HEK293T (cell line): Measurements from ENCODE around the gene SPTBN5.

ENCODE experiments used
- CTCF ChIA-PET: fragments of 350-600 bp; formaldehyde crosslinking; extraction: SDS; loops from one replicate; lab custom pipeline; 2021; ENCODE audit warnings: antibody characterized with exemption, inconsistent platforms; lab: Yijun Ruan, JAX
- POLR2A ChIA-PET: fragments of 350-600 bp; formaldehyde crosslinking; extraction: SDS; loops from one replicate; lab custom pipeline; 2020; ENCODE audit warnings: antibody characterized with exemption, inconsistent platforms; lab: Yijun Ruan, JAX
- DNase-seq: peaks from one replicate; pipeline ENCODE4 v3.0.0; 2012; ENCODE audit warnings: mixed read lengths; ENCODE audit errors: extremely low spot score
- ARNT ChIP-seq: fragments of 450-650 bp; IDR thresholded peaks from 2 replicates; pipeline ENCODE4 v1.6.1; 2017; ENCODE audit warnings: mild to moderate bottlenecking
- BHLHE40 ChIP-seq: fragments of 450-650 bp; IDR thresholded peaks from 2 replicates; pipeline ENCODE4 v1.6.1; 2016; ENCODE audit warnings: mild to moderate bottlenecking, moderate library complexity, borderline replicate concordance
- CTBP1 ChIP-seq: fragments of 450-650 bp; IDR thresholded peaks from 2 replicates; pipeline ENCODE4 v1.6.1; 2016; ENCODE audit warnings: borderline replicate concordance
- ELF4 ChIP-seq: fragments of 450-650 bp; IDR thresholded peaks from 2 replicates; pipeline ENCODE4 v1.6.1; 2017; ENCODE audit warnings: antibody characterized with exemption
- FOXA1 ChIP-seq: fragments of 450-650 bp; IDR thresholded peaks from 2 replicates; pipeline ENCODE4 v1.6.1; 2016; ENCODE audit warnings: mild to moderate bottlenecking
- FOXK2 ChIP-seq: fragments of 450-650 bp; IDR thresholded peaks from 2 replicates; pipeline ENCODE4 v1.6.1; 2016; ENCODE audit warnings: mild to moderate bottlenecking
- FOXM1 ChIP-seq: fragments of 450-650 bp; IDR thresholded peaks from 2 replicates; pipeline ENCODE4 v1.6.1; 2017; ENCODE audit warnings: mild to moderate bottlenecking, borderline replicate concordance
- HDGF ChIP-seq: fragments of 450-650 bp; IDR thresholded peaks from 2 replicates; pipeline ENCODE4 v1.6.1; 2017; ENCODE audit warnings: antibody characterized with exemption, borderline replicate concordance
- L3MBTL2 ChIP-seq: fragments of 450-650 bp; conservative IDR thresholded peaks from 2 replicates; pipeline ENCODE4 v1.6.1; 2016; ENCODE audit warnings: mild to moderate bottlenecking
- LEF1 ChIP-seq: fragments of 450-650 bp; IDR thresholded peaks from 2 replicates; pipeline ENCODE4 v1.6.1; 2017; ENCODE audit warnings: mild to moderate bottlenecking, borderline replicate concordance
- NFRKB ChIP-seq: fragments of 450-650 bp; IDR thresholded peaks from 2 replicates; pipeline ENCODE4 v1.6.1; 2016; ENCODE audit warnings: mild to moderate bottlenecking, moderate library complexity
- PKNOX1 ChIP-seq: fragments of 450-650 bp; IDR thresholded peaks from 2 replicates; pipeline ENCODE4 v1.6.1; 2016
- SP1 ChIP-seq: fragments of 450-650 bp; IDR thresholded peaks from 2 replicates; pipeline ENCODE4 v1.6.1; 2017
- SUZ12 ChIP-seq: fragments of 450-650 bp; IDR thresholded peaks from 2 replicates; pipeline ENCODE4 v1.6.1; 2016; ENCODE audit warnings: mild to moderate bottlenecking
- TARDBP ChIP-seq: fragments of 450-650 bp; IDR thresholded peaks from 2 replicates; pipeline ENCODE4 v1.6.1; 2016
- ZNF384 ChIP-seq: fragments of 450-650 bp; IDR thresholded peaks from 2 replicates; pipeline ENCODE4 v1.6.1; 2016

The SPTBN5 gene

GRCh38 chr15:41829959-41830646 is 63.8 kb downstream of the SPTBN5 start:
- POLR2A ChIA-PET: no interaction called here
- CTCF ChIA-PET: no interaction called here
- TF ChIP-seq L3MBTL2: no peak
- TF ChIP-seq ZNF384: no peak
- no peak for TF ChIP-seq LEF1
- no peak for TF ChIP-seq HDGF
- TF ChIP-seq ARNT: no peak
- no peak for TF ChIP-seq PKNOX1
- no peak for TF ChIP-seq SUZ12
- TF ChIP-seq NFRKB: no peak
- no peak for TF ChIP-seq FOXA1
- TF ChIP-seq TARDBP: no peak
- no peak for DNase-seq

GRCh38 chr15:41828807-41829141 is 65.1 kb downstream of the SPTBN5 start:
- TF ChIP-seq FOXM1: no peak
- no peak for TF ChIP-seq NFRKB
- TF ChIP-seq BHLHE40: no peak
- no peak for TF ChIP-seq PKNOX1
- TF ChIP-seq ELF4: no peak
- no peak for TF ChIP-seq L3MBTL2
- no peak for TF ChIP-seq LEF1
- no peak for TF ChIP-seq SUZ12
- TF ChIP-seq FOXK2: no peak
- no peak for TF ChIP-seq ZNF384
- no peak for TF ChIP-seq HDGF
- no peak for TF ChIP-seq TARDBP
- no peak for TF ChIP-seq CTBP1
- POLR2A ChIA-PET: interaction anchor here (0.5 kb wide), 1 partner anchor 102 kb away, joined by 3 read pairs; no protein-coding TSS in a partner anchor
- CTCF ChIA-PET: no interaction called here
- no peak for DNase-seq

- ChIA-PET CTCF (interaction anchor here (1.0 kb wide), 1 partner anchor 81 kb away, joined by 3 read pairs; no protein-coding TSS in a partner anchor), POLR2A (interaction anchor here (0.5 to 0.7 kb wide), 2 partner anchors 11 to 102 kb away, joined by 3 read pairs; no protein-coding TSS in a partner anchor)
- TF ChIP-seq L3MBTL2 (peak; percentile 39; the same call in 1 of the 2 replicates), CTBP1 (no peak)
- peak; percentile 97 for DNase-seq
Measured at GRCh38 chr15:41827880-41828806, 65.7 kb downstream of the SPTBN5 start, which contains the start of gene JMJD7. Gene JMJD7, plus strand, starts transcription at chr15:41828092. Its CDS starts 33 bp downstream, at chr15:41828125.

- CTCF ChIA-PET: interaction anchor here (1.0 kb wide), 1 partner anchor 80 kb away, joined by 3 read pairs; no protein-coding TSS in a partner anchor
- DNase-seq: peak; percentile 10
- POLR2A ChIA-PET: interaction anchor here (0.7 kb wide), 1 partner anchor 10 kb away, joined by 3 read pairs; no protein-coding TSS in a partner anchor
- TF ChIP-seq BHLHE40 (no peak), FOXK2 (no peak), SP1 (no peak), LEF1 (no peak), TARDBP (no peak), HDGF (no peak), ZNF384 (no peak), ARNT (no peak), SUZ12 (no peak), NFRKB (no peak), CTBP1 (no peak), FOXM1 (no peak), ELF4 (no peak), FOXA1 (no peak), L3MBTL2 (no peak; the same call in 1 of the 2 replicates), PKNOX1 (no peak)
Measured at GRCh38 chr15:41827290-41827879, 66.5 kb downstream of the SPTBN5 start.

- no peak for DNase-seq
- ChIA-PET CTCF (interaction anchor here (0.7 kb wide), 1 partner anchor 313 kb away, joined by 3 read pairs; no protein-coding TSS in a partner anchor), POLR2A (no interaction called here)
- TF ChIP-seq FOXA1: no peak
- TF ChIP-seq CTBP1: no peak
- no peak for TF ChIP-seq SP1
- TF ChIP-seq FOXK2: no peak
- TF ChIP-seq PKNOX1: no peak
- TF ChIP-seq L3MBTL2: no peak
- no peak for TF ChIP-seq ZNF384
- TF ChIP-seq TARDBP: no peak
- no peak for TF ChIP-seq HDGF
- no peak for TF ChIP-seq BHLHE40
- TF ChIP-seq LEF1: no peak
Measured at GRCh38 chr15:41825572-41826535, 68.0 kb downstream of the SPTBN5 start.
